GM19025 (cell line): ENCODE results near the gene EXOSC7.
A peak's percentile ranks its signal among the peaks of the same experiment; 100 is the strongest.

ENCODE experiments used
- ATAC-seq: cut with Tn5 transposase; IDR thresholded peaks from one replicate; pipeline ENCODE4 v1.9.1; 2021; ENCODE audit warnings: mild to moderate bottlenecking, low read depth, moderate library complexity; ENCODE audit not compliant: unreplicated experiment

EXOSC7 gene

DNA sequence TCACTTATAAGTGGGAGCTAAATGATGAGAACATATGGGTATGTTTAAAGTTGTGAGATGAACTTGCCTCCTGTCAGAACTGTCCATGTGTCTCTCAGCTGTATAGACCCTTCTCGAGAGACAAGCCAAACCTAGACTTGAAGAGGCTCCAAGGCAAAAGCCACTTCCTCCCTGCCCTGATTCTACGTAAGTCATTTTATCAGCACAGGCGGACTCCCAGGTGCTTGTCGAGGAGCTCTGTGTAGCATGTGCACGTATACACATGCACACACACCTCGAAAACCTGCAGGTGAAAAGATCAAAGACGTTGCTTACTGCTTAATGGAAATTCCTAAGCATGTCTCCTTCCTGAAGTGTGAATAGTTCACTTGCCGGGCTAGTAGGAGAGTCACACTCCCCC is 44.5 kb downstream of the EXOSC7 start:
- ATAC-seq, result no peak

DNA sequence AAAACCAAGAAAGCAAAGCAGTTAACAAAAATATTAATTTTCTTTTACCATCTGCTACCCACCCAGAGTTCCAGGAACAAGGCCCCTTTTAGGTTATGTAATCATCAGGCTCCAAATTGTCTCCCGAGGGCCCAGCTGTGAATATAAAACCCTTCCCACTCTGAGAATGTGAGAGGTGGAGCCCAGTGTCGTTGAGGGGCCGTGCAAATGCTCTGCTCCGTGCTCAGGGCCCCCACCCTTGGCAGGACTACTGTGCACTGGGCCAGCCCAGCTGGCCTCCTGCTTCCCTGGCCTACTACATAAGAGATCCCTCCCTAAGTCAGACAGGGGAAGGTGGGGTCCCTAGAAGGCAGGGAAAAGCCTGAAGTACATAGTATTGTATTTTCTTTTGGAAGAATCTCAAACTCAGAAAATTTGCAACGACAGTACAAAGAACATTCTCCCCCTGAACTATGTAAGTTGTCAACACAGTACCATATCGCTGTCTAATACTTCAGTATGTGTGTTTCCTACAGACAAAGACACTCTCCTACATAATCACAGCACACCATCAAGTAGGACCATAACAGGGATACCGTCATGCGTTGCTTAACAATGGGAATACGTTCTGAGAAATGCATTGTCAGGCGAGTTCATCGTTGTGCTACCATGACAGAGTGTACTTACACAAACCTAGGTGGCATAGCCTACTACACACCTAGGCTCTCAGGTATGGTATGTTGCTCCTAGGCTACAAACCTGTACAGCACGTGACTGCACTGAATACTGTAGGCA is 45.7 kb downstream of the EXOSC7 start:
- ATAC-seq, result no peak

DNA sequence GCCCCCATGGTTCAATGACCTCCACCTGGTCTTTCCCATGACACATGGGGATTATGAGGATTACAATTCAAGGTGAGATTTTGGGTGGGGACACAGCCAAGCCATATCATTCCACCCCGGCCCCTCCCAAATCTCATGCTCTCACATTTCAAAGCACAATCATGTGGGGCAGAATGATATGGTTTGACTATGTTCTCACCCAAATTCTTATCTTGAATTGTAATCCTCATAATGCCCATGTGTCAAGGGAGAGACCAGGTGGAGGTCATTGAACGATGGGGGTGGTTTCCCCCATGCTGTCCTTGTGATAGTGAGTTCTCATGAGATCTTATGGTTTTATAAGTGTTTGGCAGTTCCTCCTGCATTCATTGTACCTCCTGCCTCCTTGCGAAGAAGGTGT is 47.6 kb downstream of the EXOSC7 start:
- ATAC-seq, result no peak

GRCh38 chr3:45024542-45025255 is 48.7 kb downstream of the EXOSC7 start:
- ATAC-seq, result no peak

DNA sequence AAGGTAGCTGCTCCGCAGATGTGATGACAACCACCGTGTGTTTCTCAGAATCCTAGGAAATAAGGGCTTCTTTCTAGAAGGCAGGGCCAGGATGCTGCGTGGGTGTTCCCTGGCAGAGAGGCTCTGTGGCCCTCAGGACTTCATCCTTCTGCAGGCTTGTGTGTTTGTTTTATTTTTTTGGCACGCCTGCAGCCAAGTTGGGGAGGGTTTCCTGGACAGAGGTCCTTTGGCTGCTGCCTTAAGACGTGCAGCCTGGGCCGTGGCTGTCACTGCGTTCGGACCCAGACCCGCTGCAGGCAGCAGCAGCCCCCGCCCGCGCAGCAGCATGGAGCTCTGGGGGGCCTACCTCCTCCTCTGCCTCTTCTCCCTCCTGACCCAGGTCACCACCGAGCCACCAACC is 50.0 kb downstream of the EXOSC7 start, which contains the start of gene CLEC3B:
Gene CLEC3B (plus strand): TSS at position 266 of the 400 bp plus-strand sequence. CDS start 60 bp downstream, at position 326.
- ATAC-seq, result no peak

DNA sequence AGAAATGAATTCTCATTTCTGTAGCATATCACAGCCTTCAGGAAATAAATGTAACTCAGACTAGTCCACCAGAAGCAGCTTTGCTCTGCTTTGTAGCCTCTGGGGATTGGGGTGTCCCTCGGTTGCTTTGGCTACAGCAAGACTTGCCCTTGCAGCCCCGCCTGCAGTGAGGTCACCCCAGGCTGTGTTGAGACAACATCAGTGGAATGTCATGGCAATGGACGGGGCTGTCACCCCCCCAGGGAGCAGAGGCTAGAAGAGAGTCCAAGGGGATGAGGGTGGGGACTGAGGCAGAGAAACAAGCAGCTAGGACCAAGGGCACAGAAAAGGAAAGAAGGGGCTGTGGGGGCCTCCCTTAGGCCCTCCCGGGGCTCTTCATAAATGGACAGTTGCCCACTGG is 50.9 kb downstream of the EXOSC7 start:
- ATAC-seq, result no peak

- ATAC-seq, result no peak
These were observed 51.4 kb downstream of the EXOSC7 start for GRCh38 chr3:45027441-45027840.

DNA sequence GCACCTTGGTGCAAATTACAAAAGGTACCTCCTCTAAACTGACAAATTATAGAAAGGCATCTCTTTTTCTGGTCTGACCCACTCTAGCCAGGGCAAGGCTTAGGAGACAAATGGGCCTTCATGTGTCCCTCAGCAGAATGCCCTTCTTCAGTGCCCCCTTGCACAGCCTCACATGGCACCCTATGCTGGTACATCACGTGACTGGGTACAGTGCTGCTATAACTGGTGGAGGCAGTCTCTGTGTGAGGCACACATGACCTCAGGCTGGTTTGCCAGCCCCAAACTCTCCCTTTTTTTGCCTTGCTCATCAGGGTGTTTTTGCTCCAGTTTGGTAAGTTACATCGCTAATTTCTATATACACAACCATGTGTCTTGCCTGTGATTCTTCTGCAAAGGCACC is 53.2 kb downstream of the EXOSC7 start:
- no peak for ATAC-seq

GRCh38 chr3:45029661-45030060 is 53.6 kb downstream of the EXOSC7 start:
- ATAC-seq, result no peak

- no peak for ATAC-seq
These were observed 55.5 kb downstream of the EXOSC7 start for GRCh38 chr3:45031531-45031930.

DNA sequence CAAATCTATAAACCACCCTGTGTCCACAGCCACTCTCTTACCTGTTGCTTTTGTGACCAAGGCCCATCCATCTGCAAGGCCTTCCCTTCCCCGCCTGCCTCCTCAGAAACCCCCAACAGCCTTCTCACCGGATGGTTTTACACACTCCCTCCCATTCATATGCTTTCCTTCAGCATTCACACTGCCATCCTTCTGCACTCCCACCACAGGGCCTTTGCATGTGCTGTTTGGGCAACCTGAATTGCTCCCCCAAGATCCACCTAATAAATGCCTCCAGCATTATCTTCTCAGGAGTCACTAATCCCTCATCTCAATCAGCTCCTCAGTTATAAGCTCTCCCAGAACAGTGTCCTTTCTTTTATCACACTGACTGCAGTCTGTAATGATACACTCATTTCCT is 56.1 kb downstream of the EXOSC7 start:
- ATAC-seq, result no peak

GRCh38 chr3:45033791-45034190 is 57.7 kb downstream of the EXOSC7 start:
- no peak for ATAC-seq

DNA sequence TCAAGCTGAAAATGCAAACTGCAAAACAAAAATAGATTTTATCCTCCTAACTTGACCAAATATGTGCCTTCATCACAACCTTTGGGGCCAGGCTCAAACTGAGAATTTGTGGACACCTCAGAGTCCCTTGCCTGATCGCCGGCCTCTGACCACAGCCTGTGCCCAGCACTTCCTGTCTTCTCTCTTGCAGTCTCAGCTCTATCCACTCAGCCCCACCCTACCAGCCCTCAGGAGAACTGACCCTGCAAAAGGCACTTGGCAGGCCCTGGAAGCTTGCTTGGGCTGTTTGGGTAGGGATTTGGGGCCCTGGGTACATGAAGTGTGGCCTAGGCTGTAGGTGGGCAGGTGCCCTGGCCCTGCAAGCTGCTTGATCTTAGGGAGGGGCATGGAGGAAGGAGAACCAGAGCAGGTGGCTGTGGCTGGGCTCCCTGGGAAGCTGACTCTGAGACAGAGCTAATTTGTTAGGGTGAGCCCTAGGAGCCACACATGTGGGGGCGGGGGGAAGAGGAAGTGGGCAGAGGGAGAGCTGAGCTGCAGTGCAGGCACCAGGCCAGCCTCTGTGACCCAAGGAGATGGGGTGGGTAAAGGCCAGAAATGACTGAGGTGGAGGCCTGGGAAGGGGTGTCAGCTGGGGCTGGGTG is 58.7 kb downstream of the EXOSC7 start:
- no peak for ATAC-seq

- no peak for ATAC-seq
These were observed 59.6 kb downstream of the EXOSC7 start for GRCh38 chr3:45035441-45036301.

DNA sequence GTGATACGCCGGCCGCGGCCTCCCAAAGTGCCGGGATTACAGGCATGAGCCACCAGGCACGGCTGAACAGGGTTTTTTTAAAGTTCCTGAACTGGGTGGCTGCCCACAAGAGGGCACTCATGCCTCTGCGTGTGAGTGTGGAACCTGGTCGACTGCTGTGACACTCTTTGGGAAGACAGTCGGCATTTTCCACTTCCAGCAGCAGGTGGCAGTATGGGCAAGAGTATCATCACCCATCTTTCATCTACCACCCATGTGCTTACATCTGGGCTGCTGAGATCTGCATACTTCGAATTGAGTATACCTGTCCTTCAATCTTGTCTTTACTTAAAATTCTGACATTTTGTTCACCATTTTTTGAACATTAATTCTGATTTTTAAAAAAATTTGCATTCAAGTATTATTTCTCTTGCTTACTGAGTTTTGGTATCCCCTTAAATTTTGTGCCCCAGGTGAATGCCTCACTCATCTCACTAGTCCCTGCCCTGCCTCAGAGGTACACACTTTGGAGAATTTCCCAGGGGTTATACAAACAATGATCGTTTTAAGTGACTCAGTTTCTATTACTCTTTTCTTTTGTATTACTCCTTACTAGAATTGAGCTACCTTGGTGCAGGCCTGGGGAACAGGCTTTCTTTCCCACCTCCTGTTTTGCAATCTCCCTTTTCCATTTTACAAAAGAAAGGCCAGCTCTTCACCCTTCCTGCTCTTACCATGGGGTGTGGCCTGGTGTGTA is 61.8 kb downstream of the EXOSC7 start:
- ATAC-seq, result peak; percentile 58

DNA sequence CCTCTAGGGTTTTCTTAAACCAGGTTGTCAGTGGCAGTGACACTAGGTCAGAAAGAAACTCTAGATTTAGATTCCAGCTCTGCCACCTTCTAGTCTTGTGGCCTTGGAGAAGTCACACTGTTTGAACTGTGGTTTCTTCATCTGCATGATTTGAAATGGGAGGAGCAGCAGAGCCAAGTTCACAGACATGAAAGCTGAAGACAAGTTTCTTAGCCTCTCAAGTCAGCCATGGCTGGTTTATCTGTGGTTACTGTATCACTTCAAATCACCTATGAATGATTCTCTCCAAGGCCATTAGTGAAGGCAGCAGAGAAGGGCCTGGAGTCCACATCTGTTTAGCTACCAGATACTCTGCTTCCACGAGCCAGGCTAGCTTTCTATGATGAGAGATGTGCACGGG is 65.6 kb downstream of the EXOSC7 start:
- no peak for ATAC-seq

- ATAC-seq, result no peak
These were observed 66.1 kb downstream of the EXOSC7 start for GRCh38 chr3:45042162-45042561.

DNA sequence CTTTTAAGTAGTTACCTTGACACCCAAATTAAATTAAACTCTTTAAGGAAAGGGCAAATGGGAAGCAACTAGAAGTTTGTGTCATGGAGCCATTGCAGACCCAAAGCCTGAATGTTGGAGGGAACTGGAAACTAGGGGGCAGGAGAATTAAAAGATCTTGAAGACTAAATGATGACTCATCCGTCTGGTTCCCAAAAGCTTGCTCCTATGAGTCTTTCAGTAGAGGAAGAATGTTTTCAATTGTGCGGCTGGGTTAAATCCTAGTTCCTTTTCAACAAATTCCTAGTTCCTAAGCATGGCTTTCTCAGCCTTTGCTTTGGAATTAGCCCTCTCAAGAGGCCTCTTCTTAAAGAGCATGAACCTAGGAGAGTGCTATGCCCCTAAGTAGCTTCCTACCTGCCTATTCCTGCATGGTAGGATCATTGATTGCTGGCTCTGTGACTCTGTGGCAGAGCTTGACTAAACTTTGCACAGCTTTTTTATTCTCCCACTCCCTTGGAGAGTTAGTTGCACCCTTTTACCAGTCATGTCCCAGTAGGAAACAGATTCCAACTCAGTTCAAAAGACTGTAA is 67.8 kb downstream of the EXOSC7 start:
- ATAC-seq, result no peak

- no peak for ATAC-seq
These were observed 72.2 kb downstream of the EXOSC7 start for GRCh38 chr3:45048244-45048643.

GRCh38 chr3:45049807-45050206 is 73.8 kb downstream of the EXOSC7 start:
- no peak for ATAC-seq
